K562 (cell line): Measurements from ENCODE around the gene ACSS1. TPM values are rescaled to one million over a fixed set of nuclear protein-coding genes. Genes with fewer than 3 reads are reported as not detected.

ENCODE experiments used
- C11orf30 ChIP-seq: fragments of 450-650 bp; IDR thresholded peaks from 2 replicates; pipeline ENCODE4 v1.6.1; 2016; ENCODE audit warnings: low read depth, mild to moderate bottlenecking
- CLOCK ChIP-seq: fragments of 250-450 bp; sonication (Bioruptor Pico); IDR thresholded peaks from 2 replicates; pipeline ENCODE4 v1.4.0; 2020; ENCODE audit warnings: mild to moderate bottlenecking, moderate library complexity, borderline replicate concordance
- DPF2 ChIP-seq: fragments of 450-650 bp; IDR thresholded peaks from 2 replicates; pipeline ENCODE4 v1.6.1; 2016
- ELF4 ChIP-seq: fragments of 450-650 bp; formaldehyde crosslinking; IDR thresholded peaks from 2 replicates; pipeline ENCODE4 v1.4.0; 2022; ENCODE audit warnings: missing genetic modification characterization
- ESRRA ChIP-seq: fragments of 450-650 bp; IDR thresholded peaks from 2 replicates; pipeline ENCODE4 v1.6.1; 2014; ENCODE audit warnings: low read depth, mild to moderate bottlenecking, moderate library complexity, borderline replicate concordance
- KLF16 ChIP-seq: IDR thresholded peaks from 2 replicates; pipeline ENCODE4 v1.6.1; 2016; ENCODE audit warnings: antibody characterized with exemption
- MAFK ChIP-seq: IDR thresholded peaks from 2 replicates; pipeline ENCODE4 v1.6.1; 2011; ENCODE audit warnings: low read length, improper control_type of control experiment
- MCM2 ChIP-seq: fragments of 450-650 bp; IDR thresholded peaks from 2 replicates; pipeline ENCODE4 v1.6.1; 2017; ENCODE audit warnings: low read depth, mild to moderate bottlenecking
- MITF ChIP-seq: IDR thresholded peaks from 2 replicates; pipeline ENCODE4 v1.6.1; 2014; ENCODE audit warnings: antibody characterized with exemption
- NFE2 ChIP-seq: IDR thresholded peaks from 2 replicates; pipeline ENCODE4 v1.6.1; 2014; ENCODE audit warnings: antibody characterized with exemption, low read depth
- NFIC ChIP-seq: fragments of 450-650 bp; IDR thresholded peaks from 2 replicates; pipeline ENCODE4 v1.6.1; 2017; ENCODE audit warnings: mild to moderate bottlenecking, inconsistent platforms
- POLR2A ChIP-seq: fragments of 450-650 bp; conservative IDR thresholded peaks from 2 replicates; pipeline ENCODE4 v1.6.1; 2016
- TFAM ChIP-seq: fragments of 250-450 bp; sonication (Bioruptor Pico); conservative IDR thresholded peaks from 2 replicates; pipeline ENCODE4 v1.5.0; 2021; ENCODE audit warnings: mild to moderate bottlenecking, moderate library complexity
- UBTF ChIP-seq, 2 experiments: IDR thresholded peaks; 2 replicates each; pipeline ENCODE4 v1.6.1; 2012; ENCODE audit warnings: improper control_type of control experiment in 2 of 2, low read depth in 2 of 2, low read length in 2 of 2, borderline replicate concordance in 1 of 2
- XRCC4 ChIP-seq: IDR thresholded peaks from one replicate; pipeline ENCODE4 v1.6.1; 2011; ENCODE audit not compliant: insufficient read depth, insufficient read length; ENCODE audit errors: extremely low read depth
- XRCC5 ChIP-seq: fragments of 200-400 bp; formaldehyde crosslinking; IDR thresholded peaks from 2 replicates; pipeline ENCODE4 v1.6.1; 2017; ENCODE audit warnings: low read depth, mild to moderate bottlenecking, low read length
- ZBTB43 ChIP-seq: sonication (generic); formaldehyde crosslinking; IDR thresholded peaks from 2 replicates; pipeline ENCODE4 v1.8.0; 2023; ENCODE audit warnings: mild to moderate bottlenecking, missing genetic modification reagents
- ZKSCAN8 ChIP-seq: fragments of 200-800 bp; sonication (Bioruptor generic); IDR thresholded peaks from 2 replicates; pipeline ENCODE4 v1.6.1; 2016; ENCODE audit warnings: missing genetic modification characterization, missing compliant biosample characterization
- ZNF263 ChIP-seq: sonication (generic); formaldehyde crosslinking; IDR thresholded peaks from 2 replicates; pipeline ENCODE4 v1.8.0; 2022; ENCODE audit warnings: mild to moderate bottlenecking, missing genetic modification reagents, borderline replicate concordance
- ZNF311 ChIP-seq: fragments of 250-450 bp; sonication (Bioruptor Pico); IDR thresholded peaks from 2 replicates; pipeline ENCODE4 v1.4.0; 2020; ENCODE audit warnings: mild to moderate bottlenecking, moderate library complexity
- ZNF511 ChIP-seq: sonication (generic); formaldehyde crosslinking; IDR thresholded peaks from 2 replicates; pipeline ENCODE4 v1.8.0; 2022; ENCODE audit warnings: mild to moderate bottlenecking, missing genetic modification reagents
- ZNF668 ChIP-seq: fragments of 250-450 bp; sonication (Bioruptor Pico); IDR thresholded peaks from 2 replicates; pipeline ENCODE4 v1.8.0; 2022; ENCODE audit warnings: mild to moderate bottlenecking, inconsistent platforms
- polyA plus RNA-seq, 8 experiments: library from polyadenylated mRNA; depleted of rRNA in 4 of 8; stranded (reverse) in 5 of 8; unstranded in 3 of 8; fragments of >200 nt; fragmentation: Nextera tagmentation in 2 of 8; fragmentation: Illumina TruSeq in 1 of 8; extraction: Ambion mirVana in 2 of 8; extraction: Trizol in 1 of 8; gene quantifications; 2 replicates each; pipeline versions ENCODE4 v1.2.1 to v1.2.3, GENCODE V29; 2011 to 2014; ENCODE audit warnings: inconsistent platforms in 1 of 8, missing spikeins in 1 of 8
- total RNA-seq, 7 experiments: library from RNA; depleted of rRNA in 6 of 7; stranded (reverse); fragments of >200 nt in 6 of 7; fragmentation: Illumina TruSeq in 2 of 7; extraction: Trizol in 2 of 7; gene quantifications; 2 replicates each; pipeline versions ENCODE4 v1.2.1 to v1.2.3, GENCODE V29; 2011 to 2021; ENCODE audit warnings: low replicate concordance in 1 of 7

ACSS1 gene
- total and polyA plus RNA-seq, 9 of the 15 experiments (the other 6 are each of a cell fraction or from before 2014, with no cell fraction given) = 0.07 to 2.1 (median 0.27) TPM; not detected in 3

GRCh38 chr20:24992487-24993205, 65.3 kb downstream of the ACSS1 start, which contains the start of gene APMAP (continued):
- TF ChIP-seq ZBTB43 (CRISPR knock-in tag) (no peak), ZKSCAN8 (no peak), POLR2A (peak; percentile 83), NFE2 (no peak), XRCC4 (no peak), MCM2 (no peak), TFAM (CRISPR knock-in tag) (no peak), ELF4 (no peak), MITF (no peak), NFIC (no peak), ZNF311 (CRISPR knock-in tag) (no peak), ESRRA (no peak), KLF16 (no peak), ZNF263 (0 out of 2 replicates have a peak, but pooled peaks have one; percentile 30), UBTF (IDR thresholded peaks at IDR 0.05; ENCODE audit: borderline replicate concordance in 1 of 2, low read depth in 2 of 2, low read length in 2 of 2) (peak in 1 of 2 experiments; percentile 58; a peak in 1 of 4 replicates), ZNF511 (CRISPR knock-in tag) (no peak), C11orf30 (peak; percentile 59; the same call in 1 of the 2 replicates), MAFK (no peak), ZNF668 (CRISPR knock-in tag) (no peak), DPF2 (no peak), XRCC5 (no peak), CLOCK (CRISPR knock-in tag) (no peak)
